DND-41 (cell line): ENCODE results near the gene VIT.
A peak's percentile ranks its signal among the peaks of the same experiment; 100 is the strongest.

ENCODE experiments used
- ATAC-seq: fragments of 200-7000 bp; cut with Tn5 transposase; 3 replicates; pipeline ENCODE4 v1.9.1; 2021; ENCODE audit warnings: low read depth; ENCODE audit not compliant: insufficient read depth
- DNase-seq: peaks from one replicate; pipeline ENCODE4 v3.0.0-alpha.2; 2020
- H2AFZ ChIP-seq: 2 replicates; pipeline ENCODE4 v1.6.0; 2012; ENCODE audit warnings: low read depth, low read length
- H3K27ac ChIP-seq: 2 replicates; pipeline ENCODE4 v1.5.1; 2012; ENCODE audit warnings: low read length, inconsistent platforms
- H3K27me3 ChIP-seq: fragments of 200-600 bp; sonication (generic); 2 replicates; pipeline ENCODE4 v1.6.0; 2012; ENCODE audit warnings: low read length, mild to moderate bottlenecking, inconsistent platforms; ENCODE audit not compliant: insufficient read depth, poor library complexity
- H3K36me3 ChIP-seq: 2 replicates; pipeline ENCODE4 v1.5.1; 2012; ENCODE audit warnings: low read length, inconsistent platforms; ENCODE audit not compliant: insufficient read depth
- H3K4me1 ChIP-seq: 2 replicates; pipeline ENCODE4 v1.5.1; 2012; ENCODE audit warnings: mild to moderate bottlenecking, low read length; ENCODE audit not compliant: insufficient read depth
- H3K4me2 ChIP-seq: 2 replicates; pipeline ENCODE4 v1.6.0; 2012; ENCODE audit warnings: mild to moderate bottlenecking, moderate library complexity, low read length, inconsistent platforms; ENCODE audit not compliant: insufficient read depth
- H3K4me3 ChIP-seq, 2 experiments: fragments of 200-600 bp in 1 of 2; shearing (Covaris generic) in 1 of 2; 2 replicates each; pipeline ENCODE4 v1.5.1; 2012 to 2016; ENCODE audit warnings: inconsistent platforms in 2 of 2, low read length in 2 of 2, mild to moderate bottlenecking in 2 of 2, low read depth in 1 of 2, moderate library complexity in 1 of 2
- H3K79me2 ChIP-seq: 2 replicates; pipeline ENCODE4 v1.6.0; 2012; ENCODE audit warnings: low read length, inconsistent platforms; ENCODE audit not compliant: insufficient read depth
- H3K9ac ChIP-seq: 2 replicates; pipeline ENCODE4 v1.6.0; 2012; ENCODE audit warnings: low read depth, mild to moderate bottlenecking, inconsistent platforms, low read length, moderate library complexity
- H3K9me3 ChIP-seq: 2 replicates; pipeline ENCODE4 v1.5.1; 2012; ENCODE audit warnings: low read length, moderate library complexity, mild to moderate bottlenecking, inconsistent platforms; ENCODE audit not compliant: insufficient read depth, severe bottlenecking
- H4K20me1 ChIP-seq: 2 replicates; pipeline ENCODE4 v1.6.0; 2012; ENCODE audit warnings: low read length; ENCODE audit not compliant: insufficient read depth
- CTCF ChIP-seq: IDR thresholded peaks from 2 replicates; pipeline ENCODE4 v1.5.1; 2012; ENCODE audit warnings: borderline replicate concordance, low read length, moderate library complexity, mild to moderate bottlenecking; ENCODE audit not compliant: poor library complexity, severe bottlenecking; ENCODE audit errors: extremely low read depth
- EZH2 ChIP-seq: IDR thresholded peaks from 3 replicates; pipeline ENCODE4 v1.6.1; 2012; ENCODE audit warnings: borderline replicate concordance, low read depth, mild to moderate bottlenecking, moderate library complexity, low read length, inconsistent platforms; ENCODE audit not compliant: severe bottlenecking

Gene VIT

DNA sequence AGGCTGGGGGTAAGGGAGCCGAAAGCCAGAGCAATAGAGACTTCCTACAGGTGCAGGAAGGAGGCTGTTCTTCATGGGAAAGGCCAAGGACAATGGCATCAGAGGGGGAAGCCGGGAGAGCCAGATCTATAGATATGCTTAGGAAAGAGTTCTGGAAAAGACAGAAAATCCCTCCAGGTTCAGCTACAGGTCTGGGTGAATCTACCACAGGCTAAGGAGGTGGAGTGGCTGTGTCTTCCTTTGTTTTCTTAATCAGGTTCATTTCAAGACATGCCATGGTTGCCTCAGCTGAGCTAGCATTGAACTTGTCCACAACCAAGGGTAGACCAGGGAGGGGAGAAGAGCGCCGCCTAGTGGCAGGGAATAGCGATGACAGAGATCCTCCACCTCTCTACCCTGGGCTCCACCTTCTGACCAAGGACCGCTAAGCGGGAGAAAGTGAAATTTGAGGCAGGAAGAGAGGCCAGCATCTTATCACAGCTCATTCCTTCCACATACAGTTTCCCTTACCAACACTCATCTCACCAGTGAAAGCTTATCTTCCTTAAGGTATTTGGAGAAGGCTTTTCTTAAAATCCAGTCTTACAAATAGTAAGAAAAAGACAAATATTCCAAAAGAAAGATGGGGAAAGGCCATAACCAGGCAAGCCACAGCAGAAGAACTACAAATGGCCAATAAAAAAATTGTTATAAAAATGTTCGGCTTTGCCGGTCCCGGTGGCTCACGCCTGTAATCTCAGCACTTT, 74.2 kb downstream of the VIT start:
- Histone ChIP-seq H4K20me1 (no peaks in the 10 kb centered on the region), H3K4me1 (no peaks in the 10 kb centered on the region), H3K27ac (no peak overlapping the region), H3K27me3 (no peaks in the 10 kb centered on the region), H3K9me3 (no peaks in the 10 kb centered on the region), H3K9ac (no peak overlapping the region), H3K36me3 (no peaks in the 10 kb centered on the region), H3K4me2 (no peak overlapping the region), H2AFZ (no peak overlapping the region), H3K4me3 (no peak overlapping the region), H3K79me2 (no peaks in the 10 kb centered on the region)
- ATAC-seq (peak; percentile 69), DNase-seq (peak; percentile 35)
- TF ChIP-seq CTCF = peak; percentile 73
- TF ChIP-seq EZH2 = no peak

DNA sequence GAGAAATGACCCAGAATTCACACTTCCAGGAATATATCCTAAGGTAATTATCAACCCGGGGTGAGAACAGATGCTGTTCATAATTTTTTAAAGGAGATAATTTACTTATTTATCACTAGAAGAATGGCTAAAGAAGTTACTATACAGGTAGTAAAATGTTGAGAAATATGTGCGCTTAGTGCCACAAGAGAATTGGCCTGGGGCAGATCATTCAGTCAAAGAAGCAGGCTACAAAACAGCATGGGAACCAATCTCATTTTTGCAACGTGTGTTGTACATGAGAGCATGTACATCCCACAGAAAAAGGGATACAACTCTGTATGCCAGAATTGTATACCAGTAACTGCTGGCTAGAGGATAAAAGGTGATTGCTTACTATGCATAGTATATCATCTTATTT, 75.2 kb downstream of the VIT start:
- no peak overlapping the region for H3K9ac ChIP-seq
- H2AFZ ChIP-seq = no peak overlapping the region
- no peaks in the 10 kb centered on the region for H3K36me3 ChIP-seq
- no peak overlapping the region for H3K4me3 ChIP-seq
- H3K27me3 ChIP-seq = no peaks in the 10 kb centered on the region
- DNase-seq (no peak), ATAC-seq (no peak)
- no peaks in the 10 kb centered on the region for H4K20me1 ChIP-seq
- H3K79me2 ChIP-seq = no peaks in the 10 kb centered on the region
- TF ChIP-seq EZH2 (no peak), CTCF (no peak)
- H3K4me1 ChIP-seq = no peaks in the 10 kb centered on the region
- no peak overlapping the region for H3K27ac ChIP-seq
- H3K4me2 ChIP-seq = no peak overlapping the region
- no peaks in the 10 kb centered on the region for H3K9me3 ChIP-seq

DNA sequence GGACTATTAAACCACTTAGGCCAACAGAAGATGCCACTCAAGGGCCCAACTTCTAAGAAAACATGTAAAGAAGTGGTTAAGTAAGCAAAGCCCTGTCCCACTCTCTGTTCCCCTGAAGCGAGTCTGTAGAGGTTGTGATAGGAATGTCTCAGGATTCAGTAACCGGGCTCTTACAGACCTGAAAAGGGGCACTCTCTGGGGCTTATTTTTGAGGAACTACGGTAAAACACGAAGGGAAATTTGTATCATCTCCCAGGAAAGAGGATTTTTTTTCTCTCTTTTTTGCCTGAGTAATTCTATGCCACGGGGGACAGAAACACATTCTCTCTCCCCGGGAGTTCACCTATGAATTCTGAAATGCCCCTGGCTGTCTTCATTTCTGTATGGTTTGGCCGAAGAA, 77.4 kb downstream of the VIT start:
- ATAC-seq = no peak
- H3K36me3 ChIP-seq = no peaks in the 10 kb centered on the region
- H3K27ac ChIP-seq = no peak overlapping the region
- no peaks in the 10 kb centered on the region for H3K9me3 ChIP-seq
- no peaks in the 10 kb centered on the region for H3K79me2 ChIP-seq
- H4K20me1 ChIP-seq = no peaks in the 10 kb centered on the region
- H3K27me3 ChIP-seq = no peaks in the 10 kb centered on the region
- H3K4me3 ChIP-seq = no peak overlapping the region
- no peak overlapping the region for H2AFZ ChIP-seq
- H3K4me1 ChIP-seq = no peaks in the 10 kb centered on the region
- no peak overlapping the region for H3K4me2 ChIP-seq
- DNase-seq = no peak
- no peak overlapping the region for H3K9ac ChIP-seq
- TF ChIP-seq EZH2 (no peak), CTCF (no peak)
